Activated T-cell treated with anti-CD3 and anti-CD28 coated beads for 24 hours (primary cell): Measurements from ENCODE around the gene MALRD1.

Source experiments
- DNase-seq: peaks from one replicate; pipeline ENCODE4 v3.0.0-alpha.2; 2020; ENCODE audit warnings: low read depth

MALRD1 gene

DNA sequence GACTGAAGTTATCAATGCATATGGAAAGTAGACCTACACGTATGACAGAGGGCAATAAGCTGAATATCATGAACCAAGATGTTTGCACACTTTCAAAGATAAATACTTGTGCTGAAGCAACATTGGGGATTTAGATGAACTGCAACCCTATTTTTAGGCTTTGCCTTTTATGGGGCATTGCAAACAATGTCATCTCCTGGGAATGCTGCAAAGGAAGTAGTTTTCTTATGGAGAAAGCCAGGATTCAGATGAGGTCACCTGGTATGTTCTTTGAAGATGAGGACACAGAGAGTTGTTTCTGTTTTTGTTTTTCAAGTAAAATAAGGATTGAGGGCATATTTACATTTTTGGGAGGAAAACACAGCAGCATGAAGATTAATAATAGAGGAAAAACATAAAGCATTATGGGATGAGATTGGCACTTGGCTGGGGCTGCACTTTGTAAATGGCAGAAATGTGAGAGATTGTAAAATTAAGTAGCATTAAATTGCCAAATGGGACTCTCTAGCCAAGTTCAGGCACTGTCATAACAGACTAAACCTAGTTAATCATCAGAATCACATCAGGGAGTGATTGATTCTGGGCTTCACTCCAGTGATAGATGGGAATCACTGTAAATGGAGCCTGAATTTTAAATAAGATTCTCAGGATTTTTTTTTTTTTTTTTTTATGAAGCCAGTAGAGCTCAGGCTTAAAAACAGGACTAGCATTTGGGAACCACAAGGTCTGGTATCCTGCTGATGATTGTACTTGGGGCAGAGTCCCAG is 63.1 kb downstream of the MALRD1 start:
- no peak for DNase-seq

DNA sequence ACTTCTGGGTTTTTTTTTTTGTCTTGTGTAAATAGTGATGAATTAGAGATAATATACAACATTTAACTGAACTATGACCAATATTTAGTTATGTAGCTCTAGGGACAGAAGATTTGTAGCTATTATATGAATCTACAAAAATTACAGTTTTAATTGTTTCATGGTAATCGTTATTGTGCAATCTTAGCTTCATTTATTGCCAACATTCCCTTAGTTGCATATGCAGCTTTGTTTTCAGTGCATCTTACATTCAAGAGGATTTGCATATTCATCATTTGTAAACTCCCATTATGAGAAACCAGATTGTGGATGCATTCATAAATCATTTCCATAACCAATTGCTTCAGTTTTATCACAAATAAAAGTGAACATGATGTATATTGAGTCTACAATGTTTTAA is 68.8 kb downstream of the MALRD1 start:
- no peak for DNase-seq

DNA sequence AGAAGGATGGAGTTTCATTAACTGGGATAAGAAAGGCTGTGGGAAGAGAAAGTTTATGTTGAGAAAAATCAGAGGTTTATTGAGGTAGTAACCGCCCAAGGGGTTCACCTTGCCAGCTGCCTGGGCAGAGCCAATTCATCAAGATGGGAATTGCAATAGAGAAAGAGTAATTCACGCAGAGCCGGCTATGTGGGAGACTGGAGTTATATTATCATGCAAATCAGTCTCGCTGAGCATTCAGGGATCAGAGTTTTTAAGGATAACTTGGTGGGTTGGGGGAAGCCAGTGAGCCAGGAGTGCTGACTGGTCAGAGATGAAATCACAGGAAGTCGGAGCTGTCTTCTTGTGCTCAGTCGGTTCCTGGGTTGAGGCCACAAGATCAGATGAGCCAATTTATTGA is 70.6 kb downstream of the MALRD1 start:
- no peak for DNase-seq

DNA sequence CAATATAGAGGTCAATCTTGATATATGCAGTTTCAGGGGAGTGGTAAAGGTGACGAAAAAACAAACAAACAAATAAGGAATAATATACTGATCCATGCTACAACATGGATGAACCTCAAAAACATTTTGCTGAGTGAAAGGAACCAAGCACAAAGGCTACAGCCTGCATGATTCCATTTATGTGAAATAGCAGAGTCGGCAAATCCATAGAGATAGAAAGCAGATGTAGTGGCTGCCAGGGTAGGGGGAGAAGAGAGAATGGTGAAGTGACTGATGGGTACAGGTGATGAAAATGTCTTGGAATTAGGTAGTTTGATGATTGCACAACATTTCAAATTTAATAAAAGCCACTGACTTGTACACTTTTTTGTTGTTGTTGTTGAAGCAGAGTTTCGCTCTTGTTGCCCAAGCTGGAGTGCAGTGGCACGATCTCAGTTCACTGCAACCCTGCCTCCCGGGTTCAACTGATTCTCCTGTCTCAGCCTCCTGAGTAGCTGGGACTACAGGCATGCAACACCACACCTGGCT is 71.8 kb downstream of the MALRD1 start:
- no peak for DNase-seq

DNA sequence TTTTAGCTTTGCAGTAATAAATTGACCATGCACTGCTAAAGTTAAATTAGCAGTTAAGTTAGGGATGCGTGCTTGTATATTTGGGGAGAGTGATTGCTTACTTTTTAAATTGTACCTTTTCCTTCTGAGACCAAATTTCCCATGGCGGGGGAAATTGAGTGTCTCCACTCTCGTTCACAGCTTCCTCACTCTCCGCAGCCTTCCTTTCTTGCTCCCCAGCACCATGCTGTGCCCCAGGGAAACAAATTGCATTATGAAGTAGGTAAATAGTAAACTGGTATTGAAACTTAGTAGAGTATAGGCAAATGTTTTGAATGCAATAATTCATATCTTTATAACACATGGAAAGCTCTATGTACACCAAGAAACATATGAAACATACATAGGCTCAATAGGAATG is 85.4 kb downstream of the MALRD1 start:
- DNase-seq, result no peak

DNA sequence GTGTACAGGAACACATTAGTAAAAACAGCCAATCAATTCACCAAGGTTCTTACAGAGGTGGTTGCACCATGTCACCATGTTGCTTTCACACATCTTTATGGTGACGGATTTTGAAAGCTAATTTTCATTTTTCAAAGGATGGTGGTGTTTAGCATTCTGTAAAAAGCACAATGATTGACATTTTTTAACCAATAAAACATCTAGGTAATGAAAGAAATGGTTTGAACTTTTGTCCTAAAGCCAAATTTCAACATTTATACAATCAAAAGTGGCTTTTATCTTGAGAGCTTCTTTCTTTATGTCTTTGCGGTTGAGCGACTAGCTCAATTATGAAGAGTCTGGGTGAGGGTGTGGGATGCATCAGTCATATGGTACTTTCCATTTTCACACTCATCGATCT is 94.4 kb downstream of the MALRD1 start:
- DNase-seq, result no peak

DNA sequence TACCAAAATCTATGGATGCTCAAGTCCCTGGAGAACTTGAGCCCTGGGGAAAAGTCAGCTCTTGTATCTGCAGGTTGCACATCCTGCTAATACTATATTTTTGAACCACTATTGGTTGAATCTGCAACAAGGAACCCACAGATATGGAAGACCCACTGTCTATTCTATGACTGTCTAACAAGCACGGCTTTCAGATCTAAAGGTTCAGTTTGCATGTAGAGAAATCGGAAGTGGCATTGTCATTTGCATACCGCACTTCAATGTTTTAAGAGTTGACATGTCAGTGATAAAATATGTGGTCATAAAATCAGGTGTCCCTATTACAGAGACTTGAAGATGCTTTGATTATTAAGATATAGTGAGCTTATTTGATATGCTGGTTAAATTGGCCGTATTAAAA is 95.6 kb downstream of the MALRD1 start:
- no peak for DNase-seq

DNA sequence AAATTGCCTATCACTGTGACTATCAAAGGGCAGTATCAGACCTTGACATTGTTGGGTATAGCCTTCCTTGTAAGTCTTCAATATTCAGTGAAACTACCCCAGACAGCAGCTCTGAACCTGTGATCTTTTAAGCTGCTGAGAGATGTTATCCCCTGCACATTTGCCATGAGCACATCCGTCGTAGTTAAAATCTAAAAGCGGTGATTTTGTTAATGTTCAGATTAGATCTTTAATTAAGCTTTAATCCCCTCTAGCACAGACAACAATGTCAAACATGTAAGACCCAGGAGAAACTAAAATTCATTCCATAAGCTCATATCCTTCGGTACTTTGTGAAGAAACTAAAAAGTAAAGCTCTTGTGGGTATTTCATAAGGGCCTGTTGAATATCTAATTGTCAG is 105.8 kb downstream of the MALRD1 start:
- no peak for DNase-seq

DNA sequence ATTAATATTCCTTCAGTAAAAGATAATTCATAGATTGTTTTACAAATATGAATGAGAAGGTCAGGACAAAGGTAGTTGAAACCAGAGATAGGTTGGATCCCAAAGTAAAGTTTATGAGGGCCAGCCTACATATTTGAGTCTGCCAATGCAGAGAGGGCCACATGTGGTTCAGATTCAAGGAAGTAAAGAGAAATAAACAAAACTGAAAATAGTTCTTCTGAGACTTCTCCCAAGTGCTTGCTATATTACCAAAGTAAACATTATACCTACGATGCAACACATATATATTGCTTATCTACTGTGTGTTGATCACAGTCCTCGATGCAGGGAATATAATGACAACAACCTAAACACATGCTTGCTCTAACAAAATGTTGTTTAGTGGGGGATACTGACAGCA is 109.8 kb downstream of the MALRD1 start:
- no peak for DNase-seq

DNA sequence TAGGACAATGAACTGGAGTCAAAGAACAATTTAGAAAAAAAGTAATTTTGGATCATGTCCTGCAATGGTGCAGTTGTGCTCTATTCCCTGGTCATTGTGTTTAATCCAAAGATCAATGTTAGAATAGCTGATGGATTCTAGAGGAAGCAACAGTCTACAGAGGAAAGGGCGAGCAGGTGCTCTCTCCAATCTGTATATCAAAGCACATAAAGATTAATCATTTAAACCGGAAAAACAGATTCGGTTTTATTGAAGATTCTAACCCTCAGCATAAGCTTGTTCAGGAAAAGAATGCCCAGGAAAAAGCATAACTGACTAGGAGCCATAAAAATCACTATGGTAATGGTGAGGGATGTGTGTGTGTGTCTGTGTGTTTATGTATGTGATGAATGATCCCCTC is 110.3 kb downstream of the MALRD1 start:
- no peak for DNase-seq

DNA sequence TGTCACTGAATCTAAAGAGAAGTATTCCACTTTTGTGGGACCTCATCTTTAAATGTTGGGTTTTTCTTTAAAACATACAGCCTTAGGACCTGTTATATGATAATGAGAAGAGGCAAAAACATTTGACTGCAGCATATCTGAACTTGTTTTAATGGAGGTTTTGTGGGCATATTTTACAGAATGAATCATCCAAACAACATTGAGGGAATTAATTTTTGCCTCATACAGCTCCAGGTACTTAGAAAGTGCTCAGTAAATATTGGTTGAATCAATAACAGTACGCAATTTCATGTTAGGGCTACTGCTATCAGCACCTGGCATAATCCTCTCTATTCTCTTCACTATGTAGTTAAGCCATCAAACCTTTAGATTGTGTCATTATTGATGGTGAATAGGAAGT is 115.9 kb downstream of the MALRD1 start:
- no peak for DNase-seq

DNA sequence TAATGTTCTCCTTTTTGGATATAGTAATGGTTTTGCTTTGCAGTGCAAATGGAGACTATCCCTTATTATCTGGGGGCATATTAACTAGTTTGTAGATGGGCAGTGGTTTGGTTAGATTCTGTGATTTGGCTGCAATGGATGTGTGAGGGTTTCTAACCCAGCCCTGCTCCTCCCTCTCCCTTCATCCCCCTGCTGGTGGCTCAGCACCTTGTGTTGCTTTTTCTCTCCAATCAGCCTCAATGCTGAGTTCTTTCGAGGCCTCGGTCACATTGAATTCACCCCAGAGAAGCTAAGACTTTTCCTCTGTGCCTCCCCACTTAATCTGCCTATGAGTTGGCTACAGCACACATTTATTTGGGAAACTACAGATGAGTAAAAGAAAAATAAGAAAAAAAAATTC is 120.0 kb downstream of the MALRD1 start:
- no peak for DNase-seq

DNA sequence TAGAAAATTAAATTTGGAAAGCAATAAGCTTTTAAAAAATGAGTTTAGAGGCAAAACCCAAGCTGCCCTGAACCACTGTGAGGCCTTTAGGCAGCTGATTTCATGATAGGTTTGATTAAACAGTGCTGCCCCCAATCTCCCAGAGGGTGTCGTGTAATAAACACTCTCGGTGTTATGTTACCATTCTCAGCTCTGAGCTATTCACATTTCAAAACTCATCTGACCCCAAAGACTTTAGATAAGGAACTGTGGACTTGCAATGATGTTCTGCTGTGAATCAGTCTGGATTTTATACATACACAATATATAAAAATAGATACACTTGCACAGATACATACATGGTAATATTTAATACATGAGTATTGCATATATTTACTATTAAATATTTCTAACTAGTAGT is 120.4 kb downstream of the MALRD1 start:
- DNase-seq, result no peak

DNA sequence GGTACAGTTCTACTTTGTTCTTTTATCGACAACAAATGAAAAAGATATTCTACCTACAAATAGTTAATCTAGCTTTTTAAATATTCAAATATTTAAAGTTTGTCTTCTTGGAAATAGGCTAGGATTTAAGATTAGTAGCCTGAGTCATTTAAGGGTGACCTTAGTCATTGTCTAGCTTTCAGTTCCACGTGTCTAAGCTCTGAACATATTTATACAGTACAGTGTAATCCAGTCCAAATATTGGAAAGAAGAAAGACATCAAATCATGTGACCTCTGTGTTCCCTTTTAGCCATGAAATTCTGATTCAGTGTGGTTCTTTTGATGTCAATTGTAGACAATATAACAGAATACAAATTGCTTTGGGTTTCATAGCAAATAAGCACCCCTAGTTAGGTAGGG is 121.1 kb downstream of the MALRD1 start:
- no peak for DNase-seq

DNA sequence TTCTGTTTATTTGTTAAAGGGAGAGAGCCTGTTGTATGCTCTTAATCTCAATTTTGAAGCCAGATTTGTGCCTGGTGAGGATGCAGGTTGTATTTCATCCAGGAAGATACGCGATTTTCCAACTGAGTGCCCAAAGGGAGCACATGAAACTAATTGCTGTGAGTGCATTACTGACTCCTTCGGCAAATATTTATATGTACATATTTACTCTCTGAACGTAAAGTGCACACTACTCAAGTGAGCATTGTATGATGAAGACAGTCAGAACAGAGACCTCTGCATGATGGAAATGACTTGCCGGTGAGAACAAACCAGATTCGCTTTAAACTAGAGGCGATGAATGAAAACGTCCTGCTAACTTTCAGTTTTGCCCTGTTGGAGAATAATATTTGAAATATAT is 130.1 kb downstream of the MALRD1 start:
- DNase-seq, result no peak

DNA sequence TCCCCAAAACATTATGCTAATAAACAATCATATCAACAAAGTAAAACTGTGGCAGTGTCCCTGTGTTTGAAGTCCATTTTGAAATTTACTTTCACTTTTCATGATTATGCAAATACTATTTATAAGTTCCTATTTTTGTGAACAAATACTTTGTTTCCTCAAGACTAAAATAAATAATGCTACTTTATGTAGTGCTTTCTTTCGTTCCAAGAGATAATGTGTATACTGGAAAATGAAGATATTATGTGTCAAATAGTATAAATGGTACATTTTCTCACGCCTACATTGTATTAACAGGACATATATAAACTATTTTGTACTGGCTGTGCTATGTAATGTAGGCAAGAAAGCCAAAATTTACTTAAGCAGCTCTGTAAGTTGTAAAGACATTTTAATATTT is 136.3 kb downstream of the MALRD1 start:
- no peak for DNase-seq

DNA sequence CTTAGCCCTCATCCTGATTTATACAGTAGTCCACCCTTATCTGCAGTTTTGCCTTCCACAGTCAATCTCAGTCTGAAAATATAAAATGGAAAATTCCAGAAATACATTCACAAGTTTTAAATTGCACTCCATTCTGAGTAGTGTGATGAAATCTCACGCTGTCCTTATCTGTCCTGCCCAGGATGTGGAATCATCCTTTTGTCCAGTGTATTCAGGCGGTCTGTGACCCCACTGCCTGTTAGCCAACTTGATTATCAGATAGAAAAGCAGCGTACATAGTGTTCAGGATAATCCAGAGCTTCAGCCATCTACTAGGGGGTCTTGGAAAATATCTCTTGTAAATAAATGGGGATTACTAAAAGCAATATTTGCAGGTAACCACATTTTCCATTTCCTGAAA is 146.3 kb downstream of the MALRD1 start:
- DNase-seq, result no peak

DNA sequence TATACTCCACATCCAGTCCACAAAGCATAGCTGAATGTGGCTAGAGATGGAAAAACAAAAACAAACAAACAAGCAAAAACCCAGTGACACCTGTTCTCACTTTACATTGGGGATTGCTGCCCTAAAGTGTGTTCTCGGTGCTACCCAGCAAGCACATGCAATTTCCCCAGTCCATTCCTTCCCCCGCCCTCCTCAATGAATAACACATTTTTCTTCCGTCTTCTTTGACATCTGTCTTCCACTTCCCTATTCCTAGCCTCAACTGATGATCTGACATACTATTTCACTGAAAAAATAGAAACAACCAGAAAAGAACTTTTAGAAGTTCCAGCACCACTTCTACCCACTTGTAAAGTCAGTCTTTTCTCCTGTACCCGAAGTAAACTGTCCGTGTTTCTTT is 147.1 kb downstream of the MALRD1 start:
- no peak for DNase-seq

DNA sequence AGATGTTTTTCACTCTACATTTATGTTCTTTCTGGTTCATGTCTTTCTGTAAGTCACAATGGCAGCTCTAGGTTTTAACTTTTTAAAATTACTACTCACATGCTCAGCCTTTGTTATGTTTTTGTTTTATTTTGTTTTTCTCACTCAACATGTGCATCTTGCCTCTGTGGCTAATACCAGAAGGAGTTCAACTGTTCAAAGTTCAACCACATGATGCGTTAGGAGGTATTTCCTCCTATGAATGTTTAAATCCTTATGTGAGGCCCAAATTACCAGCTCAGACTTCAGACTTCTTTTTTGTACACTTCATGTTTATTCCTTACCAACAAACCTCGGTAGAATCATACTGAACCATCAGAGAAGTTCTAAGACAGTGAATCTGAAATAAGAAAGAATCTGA is 151.6 kb downstream of the MALRD1 start:
- no peak for DNase-seq

DNA sequence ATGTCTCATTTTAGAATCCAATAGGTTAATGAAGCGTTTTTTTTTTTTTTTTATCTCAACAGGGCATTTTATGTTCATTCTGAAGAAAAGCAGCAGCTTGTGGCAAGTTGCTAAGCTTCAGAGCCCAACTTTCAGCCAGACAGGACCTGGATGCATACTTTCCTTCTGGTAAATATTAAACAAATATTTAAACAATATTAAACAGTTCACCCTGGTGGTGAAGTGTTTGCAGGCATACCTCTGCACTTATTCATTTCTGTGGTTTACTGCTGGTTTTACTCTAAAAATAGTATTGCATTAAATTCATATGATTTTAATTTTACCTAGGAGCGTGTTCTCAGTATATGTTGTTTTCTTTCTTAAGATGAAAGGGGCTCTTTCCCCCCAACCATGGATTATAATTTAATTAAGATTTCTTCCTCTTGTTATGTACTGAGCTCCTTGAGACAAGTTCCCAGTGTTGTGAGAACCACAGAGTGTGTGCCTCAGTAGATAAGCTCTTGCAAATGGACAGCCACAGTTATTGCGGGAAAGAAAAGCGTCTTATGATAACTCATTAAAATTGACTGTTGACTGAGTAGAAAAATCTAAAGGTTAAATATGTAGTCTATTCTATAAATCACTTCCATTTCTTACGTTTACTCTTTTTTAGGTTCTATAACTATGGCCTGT is 155.8 kb downstream of the MALRD1 start:
- no peak for DNase-seq

DNA sequence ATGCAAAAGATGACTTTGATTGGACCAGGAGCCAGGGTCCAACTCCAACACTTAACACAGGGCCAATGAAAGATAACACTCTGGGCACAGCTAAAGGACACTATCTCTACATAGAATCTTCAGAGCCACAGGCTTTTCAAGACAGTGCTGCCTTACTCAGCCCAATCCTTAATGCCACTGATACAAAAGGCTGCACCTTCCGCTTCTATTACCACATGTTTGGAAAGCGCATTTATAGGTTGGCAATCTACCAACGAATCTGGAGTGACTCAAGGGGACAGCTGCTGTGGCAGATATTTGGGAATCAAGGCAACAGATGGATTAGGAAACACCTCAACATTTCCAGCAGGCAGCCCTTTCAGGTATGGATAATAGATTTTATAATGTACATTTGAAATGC is 160.7 kb downstream of the MALRD1 start:
- no peak for DNase-seq

DNA sequence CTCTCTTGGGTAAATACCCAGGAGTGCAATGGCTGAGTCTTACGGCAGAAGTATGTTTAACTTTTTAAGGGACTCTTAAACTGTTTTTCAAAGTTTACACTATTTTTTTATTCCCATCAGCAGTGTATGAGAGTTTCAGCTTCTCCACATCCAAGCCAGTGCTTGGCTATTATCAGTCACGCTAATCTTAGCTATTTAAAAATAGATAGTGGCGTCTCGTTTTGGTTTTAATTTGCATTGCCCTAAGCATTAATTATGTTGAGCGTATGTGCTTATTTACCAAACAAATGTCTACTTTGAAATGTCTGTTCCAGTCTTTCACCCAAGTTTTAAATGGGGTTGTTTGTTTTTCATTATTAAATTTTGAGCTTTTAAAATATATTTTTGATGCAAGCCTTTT is 164.0 kb downstream of the MALRD1 start:
- DNase-seq, result no peak

DNA sequence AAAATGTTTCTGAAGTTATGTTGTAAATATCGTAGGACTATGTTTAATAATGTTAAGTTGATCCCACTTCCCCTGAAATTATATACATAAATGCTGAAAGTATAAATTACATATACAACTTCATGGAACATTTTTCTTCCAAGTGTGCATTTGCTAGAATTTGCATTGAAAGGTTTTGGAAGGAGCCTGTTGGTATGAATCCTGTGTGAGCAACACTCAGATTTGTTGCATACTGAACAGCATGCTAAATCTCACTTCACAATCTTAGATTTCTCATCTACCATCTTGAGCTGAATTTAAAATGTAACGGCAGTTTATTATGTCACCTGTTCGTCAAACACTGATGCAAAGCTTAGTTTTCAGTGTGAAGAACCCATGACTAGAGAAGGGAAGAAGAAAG is 172.6 kb downstream of the MALRD1 start:
- DNase-seq, result no peak

DNA sequence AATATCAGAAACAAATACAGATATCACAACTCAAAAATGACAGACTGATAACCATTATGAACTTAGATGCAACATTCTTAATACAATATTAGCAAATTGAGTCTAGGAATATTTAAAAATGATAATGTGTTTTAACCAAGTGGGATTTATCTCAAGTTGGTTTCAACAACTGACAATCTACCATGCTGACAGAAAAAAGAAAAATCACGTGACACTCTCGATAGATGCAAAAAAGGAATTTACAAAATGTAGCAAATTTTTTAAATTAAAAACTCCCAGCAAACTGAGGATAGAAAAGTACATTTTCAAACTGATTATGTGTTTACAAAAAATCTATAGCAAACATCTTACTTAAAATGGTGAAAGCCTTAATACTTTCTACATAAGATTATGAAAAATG is 177.4 kb downstream of the MALRD1 start:
- no peak for DNase-seq
